Lower lobe of right lung (tissue), 2 donors: ENCODE measurements around the gene GRM7. TPM values are rescaled to one million over a fixed set of nuclear protein-coding genes. Genes with fewer than 3 reads are reported as not detected.

Experiments used
- ATAC-seq, 2 donors: fragments of 200-7000 bp; cut with Tn5 transposase; one replicate each; pipeline ENCODE4 v1.9.1; 2020 to 2022; ENCODE audit warnings: mild to moderate bottlenecking in 2 of 2, moderate library complexity in 2 of 2
- DNase-seq: peaks from one replicate; pipeline ENCODE4 v3.0.0-alpha.2; 2020
- H3K27ac ChIP-seq: fragments of 200-600 bp; one replicate; pipeline ENCODE4 v1.8.0; 2022
- H3K27me3 ChIP-seq: fragments of 200-600 bp; one replicate; pipeline ENCODE4 v1.8.0; 2022; ENCODE audit warnings: low read depth
- H3K36me3 ChIP-seq: fragments of 200-600 bp; one replicate; pipeline ENCODE4 v1.8.0; 2022; ENCODE audit warnings: mild to moderate bottlenecking
- H3K4me1 ChIP-seq: fragments of 200-600 bp; one replicate; pipeline ENCODE4 v1.8.0; 2022
- H3K4me3 ChIP-seq: fragments of 200-600 bp; one replicate; pipeline ENCODE4 v1.8.0; 2022; ENCODE audit warnings: mild to moderate bottlenecking
- H3K9me3 ChIP-seq: fragments of 200-600 bp; one replicate; pipeline ENCODE4 v1.8.0; 2022
- CTCF ChIP-seq: fragments of 200-600 bp; IDR thresholded peaks from one replicate; pipeline ENCODE4 v1.8.0; 2022; ENCODE audit warnings: antibody characterized with exemption, mild to moderate bottlenecking
- intact Hi-C: fragments of 100-400 bp; cut with DNase I; formaldehyde crosslinking; loops from one replicate; pipeline ENCODE4 v1.11.0; 2022
- total RNA-seq: library from RNA; stranded (reverse); fragmentation: NEBNext Ultra II Directional; extraction: Animal tissue kit (Norgen Biotek cat#: 25700); gene quantifications from one replicate; pipeline ENCODE4 v1.2.1, GENCODE V29; 2021
- donor health status: DM: no; HTN: yes; CAD: no; lungs with severe emphysema.

GRM7 gene
- total RNA-seq, 1 donor from 2014 or later, result 0.86 TPM

- H3K27me3 ChIP-seq, result no peaks in the 10 kb centered on the region
- no peak for DNase-seq
- no peaks in the 10 kb centered on the region for H3K9me3 ChIP-seq
- no peak for TF ChIP-seq CTCF
- H3K27ac ChIP-seq, result no peak overlapping the region
- no peaks in the 10 kb centered on the region for H3K36me3 ChIP-seq
- no peak for ATAC-seq
- intact Hi-C loops, result no loop called here
- no peak overlapping the region for H3K4me3 ChIP-seq
- H3K4me1 ChIP-seq, result no peaks in the 10 kb centered on the region
Measured at GRCh38 chr3:7489417-7489816, 628.5 kb downstream of the GRM7 start.

GRCh38 chr3:7498715-7499114, 637.8 kb downstream of the GRM7 start:
- Histone ChIP-seq H3K9me3 (no peaks in the 10 kb centered on the region), H3K4me3 (no peak overlapping the region), H3K4me1 (no peaks in the 10 kb centered on the region), H3K27me3 (no peaks in the 10 kb centered on the region), H3K27ac (no peak overlapping the region), H3K36me3 (no peaks in the 10 kb centered on the region)
- no peak for ATAC-seq
- no peak for TF ChIP-seq CTCF
- intact Hi-C loops, result no loop called here
- no peak for DNase-seq

- Histone ChIP-seq H3K27ac (no peak overlapping the region), H3K27me3 (no peaks in the 10 kb centered on the region), H3K36me3 (no peaks in the 10 kb centered on the region), H3K4me1 (no peaks in the 10 kb centered on the region), H3K4me3 (no peak overlapping the region), H3K9me3 (no peaks in the 10 kb centered on the region)
- no peak for TF ChIP-seq CTCF
- DNase-seq, result no peak
- intact Hi-C loops, result no loop called here
- ATAC-seq, result no peak
Measured at GRCh38 chr3:7503431-7503830, 642.5 kb downstream of the GRM7 start.

- Histone ChIP-seq H3K4me3 (no peak overlapping the region), H3K27me3 (no peaks in the 10 kb centered on the region), H3K9me3 (no peaks in the 10 kb centered on the region), H3K27ac (peak overlapping the region; percentile 14), H3K4me1 (no peaks in the 10 kb centered on the region), H3K36me3 (no peaks in the 10 kb centered on the region)
- peak in 1 of 2 donors; percentile 42 for ATAC-seq
- no peak for DNase-seq
- intact Hi-C loops, result no loop called here
- no peak for TF ChIP-seq CTCF
Measured at GRCh38 chr3:7504886-7505775, 644.2 kb downstream of the GRM7 start.

GRCh38 chr3:7506606-7507180, 645.8 kb downstream of the GRM7 start:
- no peak for TF ChIP-seq CTCF
- intact Hi-C loops, result no loop called here
- Histone ChIP-seq H3K36me3 (no peaks in the 10 kb centered on the region), H3K4me1 (no peaks in the 10 kb centered on the region), H3K27ac (no peak overlapping the region), H3K9me3 (no peaks in the 10 kb centered on the region), H3K4me3 (no peak overlapping the region), H3K27me3 (no peaks in the 10 kb centered on the region)
- ATAC-seq, result no peak
- DNase-seq, result no peak
